Liver (tissue), 9 donors: ENCODE data around the gene ZNF799. TPM values are rescaled to one million over a fixed set of nuclear protein-coding genes. Genes with fewer than 3 reads are reported as not detected.
"Not testable (repeated sequence)": the region's sequence is repeated elsewhere in the genome, so short reads cannot be mapped to it uniquely, and the experiment has no call there.

Experiments used
- DNase-seq: peaks from one replicate; pipeline ENCODE4 v3.0.0-alpha.2; 2017; ENCODE audit warnings: low spot score
- H3K27ac ChIP-seq, 2 donors: one replicate each; pipeline ENCODE4 v1.7.0; 2013; ENCODE audit warnings: inconsistent platforms in 2 of 2, low read length in 2 of 2, control low read depth in 1 of 2, low read depth in 1 of 2, mild to moderate bottlenecking in 1 of 2
- H3K27me3 ChIP-seq, 4 donors: one replicate each; pipeline versions ENCODE4 v1.6.1 to v1.7.0; 2013; ENCODE audit warnings: low read length in 3 of 4, inconsistent platforms in 1 of 4, mild to moderate bottlenecking in 1 of 4, moderate library complexity in 1 of 4; ENCODE audit not compliant: control insufficient read depth in 4 of 4, insufficient read depth in 4 of 4
- H3K36me3 ChIP-seq, 4 donors: one replicate each; pipeline versions ENCODE4 v1.6.1 to v1.7.0; 2013; ENCODE audit warnings: low read length in 3 of 4, mild to moderate bottlenecking in 3 of 4, low read depth in 1 of 4, moderate library complexity in 1 of 4; ENCODE audit not compliant: control insufficient read depth in 4 of 4, insufficient read depth in 3 of 4
- H3K4me1 ChIP-seq, 4 donors: one replicate each; pipeline versions ENCODE4 v1.6.1 to v1.7.0; 2013; ENCODE audit warnings: low read length in 3 of 4, mild to moderate bottlenecking in 3 of 4, moderate library complexity in 1 of 4; ENCODE audit not compliant: control insufficient read depth in 4 of 4, insufficient read depth in 4 of 4
- H3K4me3 ChIP-seq, 3 donors: one replicate each; pipeline versions ENCODE4 v1.6.1 to v1.7.0; 2013; ENCODE audit warnings: low read length in 3 of 3, control low read depth in 1 of 3, low read depth in 1 of 3, mild to moderate bottlenecking in 1 of 3
- H3K9ac ChIP-seq, 2 donors: one replicate each; pipeline ENCODE4 v1.7.0; 2013; ENCODE audit warnings: low read length in 2 of 2, mild to moderate bottlenecking in 2 of 2, moderate library complexity in 2 of 2, control low read depth in 1 of 2, low read depth in 1 of 2
- H3K9me3 ChIP-seq, 4 donors: one replicate each; pipeline versions ENCODE4 v1.6.1 to v1.7.0; 2013; ENCODE audit warnings: low read length in 3 of 4; ENCODE audit not compliant: control insufficient read depth in 4 of 4
- EGR1 ChIP-seq, 2 donors: IDR thresholded peaks; 2 replicates each; pipeline ENCODE4 v1.6.1; 2016 to 2018; ENCODE audit warnings: antibody characterized with exemption in 2 of 2, low read depth in 2 of 2
- FOXA1 ChIP-seq: IDR thresholded peaks from 2 replicates; pipeline ENCODE4 v1.6.1; 2016; ENCODE audit warnings: antibody characterized with exemption
- FOXA2 ChIP-seq: IDR thresholded peaks from 2 replicates; pipeline ENCODE4 v1.6.1; 2016; ENCODE audit warnings: antibody characterized with exemption
- GABPA ChIP-seq, 2 donors: IDR thresholded peaks in 1 of 2; conservative IDR thresholded peaks in 1 of 2; 2 replicates each; pipeline ENCODE4 v1.6.1; 2016; ENCODE audit warnings: antibody characterized with exemption in 2 of 2, mild to moderate bottlenecking in 1 of 2, moderate library complexity in 1 of 2
- HNF4A ChIP-seq, 2 donors: conservative IDR thresholded peaks; 2 replicates each; pipeline ENCODE4 v1.6.1; 2016; ENCODE audit warnings: antibody characterized with exemption in 2 of 2, mild to moderate bottlenecking in 2 of 2
- HNF4G ChIP-seq: IDR thresholded peaks from 2 replicates; pipeline ENCODE4 v1.6.1; 2016; ENCODE audit warnings: antibody characterized with exemption
- JUND ChIP-seq, 2 donors: IDR thresholded peaks; 2 replicates each; pipeline ENCODE4 v1.6.1; 2016; ENCODE audit warnings: antibody characterized with exemption in 2 of 2
- NR2F2 ChIP-seq: IDR thresholded peaks from 2 replicates; pipeline ENCODE4 v1.6.1; 2016; ENCODE audit warnings: antibody characterized with exemption
- RAD21 ChIP-seq, 2 donors: IDR thresholded peaks; 2 replicates each; pipeline ENCODE4 v1.6.1; 2016; ENCODE audit warnings: antibody characterized with exemption in 2 of 2, mild to moderate bottlenecking in 2 of 2
- RXRA ChIP-seq, 2 donors: IDR thresholded peaks; 2 replicates each; pipeline ENCODE4 v1.6.1; 2017 to 2018; ENCODE audit warnings: antibody characterized with exemption in 2 of 2, mild to moderate bottlenecking in 1 of 2
- SP1 ChIP-seq: IDR thresholded peaks from 2 replicates; pipeline ENCODE4 v1.6.1; 2018; ENCODE audit warnings: antibody characterized with exemption, mild to moderate bottlenecking
- TAF1 ChIP-seq: conservative IDR thresholded peaks from 2 replicates; pipeline ENCODE4 v1.6.1; 2016; ENCODE audit warnings: antibody characterized with exemption, mild to moderate bottlenecking
- YY1 ChIP-seq: IDR thresholded peaks from 2 replicates; pipeline ENCODE4 v1.6.1; 2016; ENCODE audit warnings: antibody characterized with exemption, mild to moderate bottlenecking
- WGBS: extraction: QIAGEN DNeasy Blood & Tissue Kit; methylation state at CpG from one replicate; pipeline ENCODE4 v1.1.7; 2013; 5-methylcytosine and 5-hydroxymethylcytosine counted together
- polyA plus RNA-seq, 2 donors: library from polyadenylated mRNA; stranded (reverse) in 1 of 2; unstranded in 1 of 2; fragments of 200-250 nt in 1 of 2; fragments of >200 nt in 1 of 2; fragmentation: Nextera tagmentation in 1 of 2; extraction: Ambion mirVana in 1 of 2; gene quantifications; one replicate each; pipeline versions ENCODE4 v1.2.1 to v1.2.3, GENCODE V29; 2013 to 2015
- total RNA-seq, 2 donors: library from RNA; depleted of rRNA; stranded (reverse); fragments of >200 nt; gene quantifications; one replicate each; pipeline ENCODE4 v1.2.3, GENCODE V29; 2014
- TF ChIP-seq, protein P1 (sequence below): IDR thresholded peaks from 2 replicates; pipeline ENCODE4 v1.6.1; 2016; ENCODE audit warnings: antibody characterized with exemption, mild to moderate bottlenecking
- TF ChIP-seq, protein P2 (sequence below): fragments of 150-350 bp; IDR thresholded peaks from 2 replicates; pipeline ENCODE4 v1.5.1; 2017; ENCODE audit warnings: improper control_type of control experiment, low read depth, low read length; ENCODE audit not compliant: missing input control
- TF ChIP-seq, protein P3 (sequence below): IDR thresholded peaks from 2 replicates; pipeline ENCODE4 v1.6.1; 2016; ENCODE audit warnings: antibody characterized with exemption
- donor health status: healthy.
- donor health status: healthy.
- donor health status: healthy.
- donor health status: healthy.
- donor health status: healthy.

Gene ZNF799
- total and polyA plus RNA-seq, 4 donors, result 1.6 to 5.3 (median 2.5) TPM

DNA sequence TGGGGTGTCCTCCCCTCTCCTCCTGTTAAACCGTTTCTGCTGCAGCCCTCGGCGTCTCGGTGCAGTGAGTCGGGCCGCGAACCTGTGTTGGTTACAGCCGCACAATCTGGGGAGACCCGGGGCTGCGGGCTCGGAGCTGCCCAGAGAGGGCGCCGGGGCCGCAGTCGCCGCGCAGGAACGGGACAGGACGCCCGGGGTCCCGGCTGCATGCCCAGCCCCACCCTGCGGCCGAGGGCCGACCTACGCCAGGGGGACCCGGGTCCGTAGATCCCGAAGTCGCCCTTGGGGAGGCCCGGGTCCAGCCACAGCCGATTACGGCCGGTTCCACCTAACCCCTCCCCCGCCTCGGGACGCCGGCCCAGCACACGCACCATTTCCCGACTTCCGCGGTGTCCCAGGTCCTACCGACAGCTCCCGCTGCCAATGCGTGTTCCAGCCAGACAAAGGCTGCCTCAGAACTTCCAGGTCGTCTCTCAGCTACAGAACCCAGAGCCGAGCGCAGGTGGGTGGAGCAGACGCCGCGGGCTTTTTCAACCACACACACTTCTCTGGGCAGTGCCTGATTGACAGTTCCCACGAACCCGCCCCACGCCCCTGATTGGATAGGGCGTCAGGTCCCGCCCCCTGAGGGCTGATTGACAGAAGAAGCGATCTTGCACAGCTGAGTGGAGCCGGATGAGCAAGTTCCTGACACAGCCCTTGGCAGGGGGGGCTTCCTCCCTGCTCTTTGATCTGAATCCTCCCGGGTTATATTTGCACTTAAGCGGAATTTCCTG, 39.7 kb upstream of the ZNF799 start, which contains the start of gene ZNF443 (continued):
- TF ChIP-seq, protein P1, sequence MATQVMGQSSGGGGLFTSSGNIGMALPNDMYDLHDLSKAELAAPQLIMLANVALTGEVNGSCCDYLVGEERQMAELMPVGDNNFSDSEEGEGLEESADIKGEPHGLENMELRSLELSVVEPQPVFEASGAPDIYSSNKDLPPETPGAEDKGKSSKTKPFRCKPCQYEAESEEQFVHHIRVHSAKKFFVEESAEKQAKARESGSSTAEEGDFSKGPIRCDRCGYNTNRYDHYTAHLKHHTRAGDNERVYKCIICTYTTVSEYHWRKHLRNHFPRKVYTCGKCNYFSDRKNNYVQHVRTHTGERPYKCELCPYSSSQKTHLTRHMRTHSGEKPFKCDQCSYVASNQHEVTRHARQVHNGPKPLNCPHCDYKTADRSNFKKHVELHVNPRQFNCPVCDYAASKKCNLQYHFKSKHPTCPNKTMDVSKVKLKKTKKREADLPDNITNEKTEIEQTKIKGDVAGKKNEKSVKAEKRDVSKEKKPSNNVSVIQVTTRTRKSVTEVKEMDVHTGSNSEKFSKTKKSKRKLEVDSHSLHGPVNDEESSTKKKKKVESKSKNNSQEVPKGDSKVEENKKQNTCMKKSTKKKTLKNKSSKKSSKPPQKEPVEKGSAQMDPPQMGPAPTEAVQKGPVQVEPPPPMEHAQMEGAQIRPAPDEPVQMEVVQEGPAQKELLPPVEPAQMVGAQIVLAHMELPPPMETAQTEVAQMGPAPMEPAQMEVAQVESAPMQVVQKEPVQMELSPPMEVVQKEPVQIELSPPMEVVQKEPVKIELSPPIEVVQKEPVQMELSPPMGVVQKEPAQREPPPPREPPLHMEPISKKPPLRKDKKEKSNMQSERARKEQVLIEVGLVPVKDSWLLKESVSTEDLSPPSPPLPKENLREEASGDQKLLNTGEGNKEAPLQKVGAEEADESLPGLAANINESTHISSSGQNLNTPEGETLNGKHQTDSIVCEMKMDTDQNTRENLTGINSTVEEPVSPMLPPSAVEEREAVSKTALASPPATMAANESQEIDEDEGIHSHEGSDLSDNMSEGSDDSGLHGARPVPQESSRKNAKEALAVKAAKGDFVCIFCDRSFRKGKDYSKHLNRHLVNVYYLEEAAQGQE, result no peak
- no peak for TF ChIP-seq FOXA1

DNA sequence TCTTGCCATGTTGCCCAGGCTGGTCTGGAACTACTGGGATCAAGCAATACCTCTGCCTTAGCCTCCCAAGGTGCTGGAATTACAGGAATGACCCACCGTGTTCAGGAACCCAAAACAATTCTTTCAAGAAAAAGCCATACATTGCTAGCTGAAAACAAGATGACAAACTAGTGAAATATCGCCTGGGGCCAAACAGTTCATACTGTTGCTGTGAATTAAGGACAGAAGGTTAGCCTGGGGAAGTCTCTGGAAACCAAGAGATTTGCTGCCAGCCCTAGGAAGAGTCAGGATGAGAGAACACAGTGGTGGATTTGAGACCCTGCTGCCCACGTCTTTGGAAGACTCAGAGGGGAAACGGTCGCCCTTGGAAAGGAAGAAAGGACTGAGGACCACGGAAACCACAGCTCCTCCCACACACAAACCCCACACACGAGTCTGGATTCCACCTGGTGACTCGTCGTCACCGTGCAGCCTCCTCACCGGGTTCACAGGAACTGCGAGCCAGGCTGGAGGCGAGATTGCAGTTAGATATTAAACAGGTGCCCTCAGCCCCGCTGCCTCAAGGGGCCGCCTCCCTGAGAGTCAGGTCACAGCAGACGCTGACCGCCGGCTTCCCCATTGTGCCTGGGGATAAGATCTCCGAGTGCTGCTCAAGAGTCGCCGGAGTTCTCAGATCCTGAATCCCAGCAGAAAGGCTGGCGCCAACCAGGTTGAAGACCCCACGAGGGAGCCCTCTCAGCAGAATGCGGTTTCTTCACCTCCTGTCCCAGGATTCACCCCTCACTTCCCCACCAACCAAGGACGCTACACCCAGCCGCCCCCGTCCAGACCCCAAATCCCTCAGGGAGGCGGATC, 38.8 kb upstream of the ZNF799 start:
- Histone ChIP-seq H3K9ac (peak overlapping the region in 1 of 2 donors; percentile 24), H3K4me3 (peak overlapping the region; percentile 76 to 88 (median 82)), H3K27ac (peak overlapping the region; percentile 63 to 69)
- not testable (repeated sequence) for H3K36me3 ChIP-seq, H3K4me1 ChIP-seq, H3K27me3 ChIP-seq, H3K9me3 ChIP-seq
- DNase-seq, result peak; percentile 42
- 2% methylated on average over 28 of the region's 28 CpGs for WGBS
- TF ChIP-seq RXRA (IDR thresholded peaks at IDR 0.05), result peak in 1 of 2 donors; percentile 7

DNA sequence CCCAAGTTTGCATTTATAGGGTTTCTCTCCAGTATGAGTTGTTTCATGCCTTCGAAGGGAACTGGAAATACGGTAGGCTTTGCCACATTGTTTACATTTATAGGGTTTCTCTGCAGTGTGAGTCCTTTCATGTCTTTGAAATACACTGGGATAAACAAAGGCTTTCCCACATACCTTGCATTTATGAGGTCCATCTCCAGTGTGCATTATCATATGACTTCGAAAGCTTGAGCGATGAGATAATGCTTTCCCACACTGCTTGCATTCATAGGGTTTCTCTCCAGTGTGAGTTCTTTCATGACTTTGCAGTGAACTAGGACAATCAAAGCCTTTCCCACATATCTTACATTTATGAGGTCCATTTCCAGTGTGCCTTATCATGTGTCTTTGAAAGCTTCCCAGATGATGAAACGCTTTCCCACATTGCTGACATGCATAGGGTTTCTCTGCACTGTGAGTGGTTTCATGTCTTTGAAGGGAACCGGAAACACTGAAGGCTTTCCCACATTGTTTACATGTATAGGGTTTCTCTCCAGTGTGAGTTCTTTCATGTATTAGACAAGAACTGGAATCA, 29.7 kb upstream of the ZNF799 start:
- not testable (repeated sequence) for H3K9ac ChIP-seq, H3K4me1 ChIP-seq, H3K27ac ChIP-seq, H3K27me3 ChIP-seq, DNase-seq
- 98% methylated on average over 6 of the region's 6 CpGs for WGBS
- Histone ChIP-seq H3K9me3 (peaks cover 12 to 36% (median 23%) of the 10 kb centered on the region in 4 donors), H3K4me3 (peak overlapping the region in 2 of 3 donors; percentile 6 to 54), H3K36me3 (peaks cover 1 to 30% (median 22%) of the 10 kb centered on the region in 4 donors)

DNA sequence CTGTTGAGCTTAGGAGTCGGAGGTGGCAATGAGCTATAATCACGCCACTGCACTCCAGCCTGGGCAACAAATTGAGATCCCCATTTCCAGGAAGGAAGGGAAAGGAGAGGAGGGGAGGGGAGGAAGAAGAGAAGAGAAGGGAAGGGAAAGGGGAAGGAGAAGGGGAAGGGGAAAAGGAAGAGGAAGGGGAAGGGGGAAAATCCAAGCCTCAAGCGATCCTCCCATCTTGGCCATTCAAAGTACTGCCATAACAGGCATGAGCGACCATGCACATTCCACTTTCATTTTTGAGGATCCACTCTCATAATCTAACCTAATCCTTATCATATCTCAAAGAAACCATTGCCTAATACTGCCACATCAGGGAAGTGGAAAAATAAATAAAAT, 24.8 kb upstream of the ZNF799 start:
- no peak for TF ChIP-seq RXRA (IDR thresholded peaks at IDR 0.05)
- no peak for TF ChIP-seq HNF4G
- TF ChIP-seq, protein P2, sequence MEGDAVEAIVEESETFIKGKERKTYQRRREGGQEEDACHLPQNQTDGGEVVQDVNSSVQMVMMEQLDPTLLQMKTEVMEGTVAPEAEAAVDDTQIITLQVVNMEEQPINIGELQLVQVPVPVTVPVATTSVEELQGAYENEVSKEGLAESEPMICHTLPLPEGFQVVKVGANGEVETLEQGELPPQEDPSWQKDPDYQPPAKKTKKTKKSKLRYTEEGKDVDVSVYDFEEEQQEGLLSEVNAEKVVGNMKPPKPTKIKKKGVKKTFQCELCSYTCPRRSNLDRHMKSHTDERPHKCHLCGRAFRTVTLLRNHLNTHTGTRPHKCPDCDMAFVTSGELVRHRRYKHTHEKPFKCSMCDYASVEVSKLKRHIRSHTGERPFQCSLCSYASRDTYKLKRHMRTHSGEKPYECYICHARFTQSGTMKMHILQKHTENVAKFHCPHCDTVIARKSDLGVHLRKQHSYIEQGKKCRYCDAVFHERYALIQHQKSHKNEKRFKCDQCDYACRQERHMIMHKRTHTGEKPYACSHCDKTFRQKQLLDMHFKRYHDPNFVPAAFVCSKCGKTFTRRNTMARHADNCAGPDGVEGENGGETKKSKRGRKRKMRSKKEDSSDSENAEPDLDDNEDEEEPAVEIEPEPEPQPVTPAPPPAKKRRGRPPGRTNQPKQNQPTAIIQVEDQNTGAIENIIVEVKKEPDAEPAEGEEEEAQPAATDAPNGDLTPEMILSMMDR, result no peak
- TF ChIP-seq SP1, result no peak
- no peak for TF ChIP-seq FOXA2
- TF ChIP-seq HNF4A (conservative IDR thresholded peaks at IDR 0.05), result no peak
- TF ChIP-seq JUND (IDR thresholded peaks at IDR 0.05), result no peak
- TF ChIP-seq NR2F2, result no peak
- no peak for TF ChIP-seq EGR1 (IDR thresholded peaks at IDR 0.05; ENCODE audit: low read depth in 2 of 2)
- no peak for TF ChIP-seq RAD21 (IDR thresholded peaks at IDR 0.05)
- no peak for TF ChIP-seq TAF1
- no peak for TF ChIP-seq YY1
- TF ChIP-seq GABPA (IDR thresholded peaks at IDR 0.05 in 1 of 2, conservative IDR thresholded peaks at IDR 0.05 in 1 of 2), result no peak
- TF ChIP-seq, protein P3, sequence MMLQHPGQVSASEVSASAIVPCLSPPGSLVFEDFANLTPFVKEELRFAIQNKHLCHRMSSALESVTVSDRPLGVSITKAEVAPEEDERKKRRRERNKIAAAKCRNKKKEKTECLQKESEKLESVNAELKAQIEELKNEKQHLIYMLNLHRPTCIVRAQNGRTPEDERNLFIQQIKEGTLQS, result no peak
- H3K4me3 ChIP-seq, result peak overlapping the region in 1 of 3 donors; percentile 27
- DNase-seq, result no peak

More for the DNA sequence above, 24.8 kb upstream of the ZNF799 start:
- Histone ChIP-seq H3K9ac (no peak overlapping the region), H3K27ac (no peak overlapping the region), H3K27me3 (no peaks in the 10 kb centered on the region), H3K9me3 (peaks cover 11 to 32% (median 18%) of the 10 kb centered on the region in 4 donors), H3K36me3 (peaks cover 0 to 18% (median 15%) of the 10 kb centered on the region in 4 donors), H3K4me1 (no peaks in the 10 kb centered on the region)
- WGBS, result 99% methylated on average over 4 of the region's 4 CpGs
